ENCODE measurements around the gene TIAM1. TPM values are rescaled to one million over a fixed set of nuclear protein-coding genes. Genes with fewer than 3 reads are reported as not detected.

Gene TIAM1
- total RNA-seq, 1 experiment from 2014 or later, result 28.7 TPM

DNA sequence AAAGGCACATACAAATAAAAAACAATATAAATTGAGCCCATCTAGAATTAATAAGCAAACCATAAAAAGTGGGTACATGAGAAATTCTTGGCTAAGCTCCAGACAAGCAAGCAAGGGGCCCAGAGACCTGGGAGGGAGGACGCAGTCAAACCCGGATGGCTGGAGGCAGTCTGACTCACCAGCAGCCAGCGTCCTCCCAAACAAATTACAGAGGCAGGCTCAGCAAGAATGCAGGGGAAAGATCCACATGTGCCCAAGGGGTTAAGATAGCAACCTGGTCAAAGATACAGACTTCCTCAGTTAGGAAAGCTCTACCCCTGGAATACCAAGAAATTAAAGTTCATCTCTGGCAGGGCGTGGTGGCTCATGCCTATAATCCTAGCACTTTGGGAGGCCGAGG is 7.4 kb upstream of the TIAM1 start:
- Mint-ChIP-seq H3K36me3 (no peaks in the 10 kb centered on the region), H3K27me3 (ENCODE audit: low read depth) (no peaks in the 10 kb centered on the region), H3K4me1 (peaks cover 5% of the 10 kb centered on the region), H3K4me3 (no peak overlapping the region), H3K27ac (no peak overlapping the region), H3K9me3 (no peaks in the 10 kb centered on the region)
- DNase-seq (ENCODE audit: low spot score) (no peak), ATAC-seq (peak; percentile 28; the same call in 1 of the 2 replicates)
- CTCF ChIA-PET, result no interaction called here
- POLR2A ChIA-PET, result no interaction called here
- TF ChIP-seq, protein P1, sequence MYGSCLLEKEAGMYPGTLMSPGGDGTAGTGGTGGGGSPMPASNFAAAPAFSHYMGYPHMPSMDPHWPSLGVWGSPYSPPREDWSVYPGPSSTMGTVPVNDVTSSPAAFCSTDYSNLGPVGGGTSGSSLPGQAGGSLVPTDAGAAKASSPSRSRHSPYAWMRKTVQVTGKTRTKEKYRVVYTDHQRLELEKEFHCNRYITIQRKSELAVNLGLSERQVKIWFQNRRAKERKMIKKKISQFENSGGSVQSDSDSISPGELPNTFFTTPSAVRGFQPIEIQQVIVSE (CRISPR knock-in tag; IDR thresholded peaks at IDR 0.05; ENCODE audit: borderline replicate concordance), result no peak
- TF ChIP-seq SOX15 (CRISPR knock-in tag; IDR thresholded peaks at IDR 0.05) (no peak), CREM (CRISPR knock-in tag; IDR thresholded peaks at IDR 0.05) (no peak), TEAD4 (CRISPR knock-in tag; IDR thresholded peaks at IDR 0.05) (no peak), ZNF396 (CRISPR knock-in tag; IDR thresholded peaks at IDR 0.05; ENCODE audit: borderline replicate concordance) (no peak), GTF2I (CRISPR knock-in tag; conservative IDR thresholded peaks at IDR 0.05) (no peak)
- TF ChIP-seq, protein P2, sequence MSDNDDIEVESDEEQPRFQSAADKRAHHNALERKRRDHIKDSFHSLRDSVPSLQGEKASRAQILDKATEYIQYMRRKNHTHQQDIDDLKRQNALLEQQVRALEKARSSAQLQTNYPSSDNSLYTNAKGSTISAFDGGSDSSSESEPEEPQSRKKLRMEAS (CRISPR knock-in tag; IDR thresholded peaks at IDR 0.05), result no peak

DNA sequence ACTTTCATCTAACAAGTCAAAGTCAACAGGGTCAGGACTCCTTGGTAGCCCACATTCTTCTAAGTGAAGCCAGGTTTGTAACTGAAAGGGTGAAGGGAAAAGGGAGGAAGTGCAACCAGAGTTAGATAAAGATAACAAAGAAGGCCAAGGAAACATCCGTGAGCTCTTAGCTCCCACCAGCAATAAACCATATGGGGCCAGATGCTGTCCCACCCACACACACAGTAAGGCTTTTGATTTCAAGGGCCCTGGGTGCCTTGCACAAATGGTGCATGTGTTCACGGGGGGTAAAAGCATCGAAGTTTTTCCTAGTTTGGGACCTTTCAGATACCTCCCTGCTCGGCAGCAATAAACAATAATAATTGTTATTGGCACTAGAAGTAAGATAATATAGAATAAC is 5.1 kb upstream of the TIAM1 start:
- ChIA-PET POLR2A (no interaction called here), CTCF (no interaction called here)
- TF ChIP-seq, protein P3, sequence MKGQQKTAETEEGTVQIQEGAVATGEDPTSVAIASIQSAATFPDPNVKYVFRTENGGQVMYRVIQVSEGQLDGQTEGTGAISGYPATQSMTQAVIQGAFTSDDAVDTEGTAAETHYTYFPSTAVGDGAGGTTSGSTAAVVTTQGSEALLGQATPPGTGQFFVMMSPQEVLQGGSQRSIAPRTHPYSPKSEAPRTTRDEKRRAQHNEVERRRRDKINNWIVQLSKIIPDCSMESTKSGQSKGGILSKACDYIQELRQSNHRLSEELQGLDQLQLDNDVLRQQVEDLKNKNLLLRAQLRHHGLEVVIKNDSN (CRISPR knock-in tag; IDR thresholded peaks at IDR 0.05), result no peak
- TF ChIP-seq NFE2L1 (CRISPR knock-in tag; IDR thresholded peaks at IDR 0.05), result no peak
- no peak for TF ChIP-seq ZNF671 (CRISPR knock-in tag; IDR thresholded peaks at IDR 0.05)
- TF ChIP-seq, protein P4, sequence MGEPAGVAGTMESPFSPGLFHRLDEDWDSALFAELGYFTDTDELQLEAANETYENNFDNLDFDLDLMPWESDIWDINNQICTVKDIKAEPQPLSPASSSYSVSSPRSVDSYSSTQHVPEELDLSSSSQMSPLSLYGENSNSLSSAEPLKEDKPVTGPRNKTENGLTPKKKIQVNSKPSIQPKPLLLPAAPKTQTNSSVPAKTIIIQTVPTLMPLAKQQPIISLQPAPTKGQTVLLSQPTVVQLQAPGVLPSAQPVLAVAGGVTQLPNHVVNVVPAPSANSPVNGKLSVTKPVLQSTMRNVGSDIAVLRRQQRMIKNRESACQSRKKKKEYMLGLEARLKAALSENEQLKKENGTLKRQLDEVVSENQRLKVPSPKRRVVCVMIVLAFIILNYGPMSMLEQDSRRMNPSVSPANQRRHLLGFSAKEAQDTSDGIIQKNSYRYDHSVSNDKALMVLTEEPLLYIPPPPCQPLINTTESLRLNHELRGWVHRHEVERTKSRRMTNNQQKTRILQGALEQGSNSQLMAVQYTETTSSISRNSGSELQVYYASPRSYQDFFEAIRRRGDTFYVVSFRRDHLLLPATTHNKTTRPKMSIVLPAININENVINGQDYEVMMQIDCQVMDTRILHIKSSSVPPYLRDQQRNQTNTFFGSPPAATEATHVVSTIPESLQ (CRISPR knock-in tag; IDR thresholded peaks at IDR 0.05), result no peak
- TF ChIP-seq, protein P2 (CRISPR knock-in tag; IDR thresholded peaks at IDR 0.05), result no peak
- TF ChIP-seq, protein P5, sequence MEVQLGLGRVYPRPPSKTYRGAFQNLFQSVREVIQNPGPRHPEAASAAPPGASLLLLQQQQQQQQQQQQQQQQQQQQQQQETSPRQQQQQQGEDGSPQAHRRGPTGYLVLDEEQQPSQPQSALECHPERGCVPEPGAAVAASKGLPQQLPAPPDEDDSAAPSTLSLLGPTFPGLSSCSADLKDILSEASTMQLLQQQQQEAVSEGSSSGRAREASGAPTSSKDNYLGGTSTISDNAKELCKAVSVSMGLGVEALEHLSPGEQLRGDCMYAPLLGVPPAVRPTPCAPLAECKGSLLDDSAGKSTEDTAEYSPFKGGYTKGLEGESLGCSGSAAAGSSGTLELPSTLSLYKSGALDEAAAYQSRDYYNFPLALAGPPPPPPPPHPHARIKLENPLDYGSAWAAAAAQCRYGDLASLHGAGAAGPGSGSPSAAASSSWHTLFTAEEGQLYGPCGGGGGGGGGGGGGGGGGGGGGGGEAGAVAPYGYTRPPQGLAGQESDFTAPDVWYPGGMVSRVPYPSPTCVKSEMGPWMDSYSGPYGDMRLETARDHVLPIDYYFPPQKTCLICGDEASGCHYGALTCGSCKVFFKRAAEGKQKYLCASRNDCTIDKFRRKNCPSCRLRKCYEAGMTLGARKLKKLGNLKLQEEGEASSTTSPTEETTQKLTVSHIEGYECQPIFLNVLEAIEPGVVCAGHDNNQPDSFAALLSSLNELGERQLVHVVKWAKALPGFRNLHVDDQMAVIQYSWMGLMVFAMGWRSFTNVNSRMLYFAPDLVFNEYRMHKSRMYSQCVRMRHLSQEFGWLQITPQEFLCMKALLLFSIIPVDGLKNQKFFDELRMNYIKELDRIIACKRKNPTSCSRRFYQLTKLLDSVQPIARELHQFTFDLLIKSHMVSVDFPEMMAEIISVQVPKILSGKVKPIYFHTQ (CRISPR knock-in tag; IDR thresholded peaks at IDR 0.05), result no peak
- TF ChIP-seq, protein P6, sequence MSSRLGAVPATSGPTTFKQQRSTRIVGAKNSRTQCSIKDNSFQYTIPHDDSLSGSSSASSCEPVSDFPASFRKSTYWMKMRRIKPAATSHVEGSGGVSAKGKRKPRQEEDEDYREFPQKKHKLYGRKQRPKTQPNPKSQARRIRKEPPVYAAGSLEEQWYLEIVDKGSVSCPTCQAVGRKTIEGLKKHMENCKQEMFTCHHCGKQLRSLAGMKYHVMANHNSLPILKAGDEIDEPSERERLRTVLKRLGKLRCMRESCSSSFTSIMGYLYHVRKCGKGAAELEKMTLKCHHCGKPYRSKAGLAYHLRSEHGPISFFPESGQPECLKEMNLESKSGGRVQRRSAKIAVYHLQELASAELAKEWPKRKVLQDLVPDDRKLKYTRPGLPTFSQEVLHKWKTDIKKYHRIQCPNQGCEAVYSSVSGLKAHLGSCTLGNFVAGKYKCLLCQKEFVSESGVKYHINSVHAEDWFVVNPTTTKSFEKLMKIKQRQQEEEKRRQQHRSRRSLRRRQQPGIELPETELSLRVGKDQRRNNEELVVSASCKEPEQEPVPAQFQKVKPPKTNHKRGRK (CRISPR knock-in tag; IDR thresholded peaks at IDR 0.05; ENCODE audit: borderline replicate concordance), result no peak
- TF ChIP-seq FOXK1 (CRISPR knock-in tag; IDR thresholded peaks at IDR 0.05), result no peak
- no peak for TF ChIP-seq GTF2I (CRISPR knock-in tag; conservative IDR thresholded peaks at IDR 0.05)
- TF ChIP-seq, protein P7, sequence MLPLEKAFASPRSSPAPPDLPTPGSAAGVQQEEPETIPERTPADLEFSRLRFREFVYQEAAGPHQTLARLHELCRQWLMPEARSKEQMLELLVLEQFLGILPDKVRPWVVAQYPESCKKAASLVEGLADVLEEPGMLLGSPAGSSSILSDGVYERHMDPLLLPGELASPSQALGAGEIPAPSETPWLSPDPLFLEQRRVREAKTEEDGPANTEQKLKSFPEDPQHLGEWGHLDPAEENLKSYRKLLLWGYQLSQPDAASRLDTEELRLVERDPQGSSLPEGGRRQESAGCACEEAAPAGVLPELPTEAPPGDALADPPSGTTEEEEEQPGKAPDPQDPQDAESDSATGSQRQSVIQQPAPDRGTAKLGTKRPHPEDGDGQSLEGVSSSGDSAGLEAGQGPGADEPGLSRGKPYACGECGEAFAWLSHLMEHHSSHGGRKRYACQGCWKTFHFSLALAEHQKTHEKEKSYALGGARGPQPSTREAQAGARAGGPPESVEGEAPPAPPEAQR (CRISPR knock-in tag; IDR thresholded peaks at IDR 0.05), result no peak
- ATAC-seq (no peak), DNase-seq (ENCODE audit: low spot score) (no peak)
- no peaks in the 10 kb centered on the region for H3K27me3 Mint-ChIP-seq (ENCODE audit: low read depth)
- H3K36me3 Mint-ChIP-seq, result no peaks in the 10 kb centered on the region
- H3K4me3 Mint-ChIP-seq, result no peak overlapping the region
- peaks cover 8% of the 10 kb centered on the region for H3K4me1 Mint-ChIP-seq
- no peaks in the 10 kb centered on the region for H3K9me3 Mint-ChIP-seq
- no peak overlapping the region for H3K27ac Mint-ChIP-seq

All from WTC11 (cell line).